Thyroid gland (tissue), 4 donors: Measurements from ENCODE around the gene WHRN.

Experiments used
- CTCF ChIP-seq, 6 experiments: fragments of 200-600 bp in 3 of 6; fragments of 450-650 bp in 3 of 6; sonication (generic) in 3 of 6; IDR thresholded peaks; one replicate each; pipeline ENCODE4 v1.5.1; 2016 to 2019; ENCODE audit warnings: antibody characterized with exemption in 6 of 6, mild to moderate bottlenecking in 2 of 6, inconsistent platforms in 1 of 6, moderate library complexity in 1 of 6
- POLR2A ChIP-seq, 2 donors: fragments of 450-650 bp; IDR thresholded peaks; one replicate each; pipeline ENCODE4 v1.6.1; 2017; ENCODE audit warnings: antibody characterized with exemption in 2 of 2, mild to moderate bottlenecking in 2 of 2, moderate library complexity in 1 of 2

- no peak for TF ChIP-seq POLR2A (IDR thresholded peaks at IDR 0.05)
- TF ChIP-seq CTCF (IDR thresholded peaks at IDR 0.05), result no peak
These were observed 43.8 kb downstream of the WHRN start for GRCh38 chr9:114461468-114461867.
